PC-9 (cell line): Measurements from ENCODE around the gene HOXA1. TPM values are rescaled to one million over a fixed set of nuclear protein-coding genes. Genes with fewer than 3 reads are reported as not detected.

Experiments
- BruUV-seq: library from RNA; stranded (reverse); fragments of 400-500 nt; replicated peaks from 2 replicates; lab custom pipeline; 2021; lab: Mats Ljungman, UMichigan
- CTCF ChIA-PET: fragments of 300-600 bp; sonication (Branson Sonifier 250); formaldehyde crosslinking; loops from one replicate; lab custom pipeline; 2022; ENCODE audit warnings: antibody characterized with exemption; lab: Charles Lee
- POLR2A ChIA-PET: fragments of 300-600 bp; sonication (Branson Sonifier 250); formaldehyde crosslinking; loops from one replicate; lab custom pipeline; 2022; ENCODE audit warnings: antibody characterized with exemption; ENCODE audit not compliant: unreplicated experiment; lab: Charles Lee
- DNase-seq, 2 experiments: peaks; one replicate each; pipeline versions ENCODE4 v3.0.0 to v3.0.0-alpha.2; 2015 to 2022; ENCODE audit warnings: mixed read lengths in 1 of 2
- H2AFZ ChIP-seq: fragments of 200-600 bp; sonication (generic); 2 replicates; pipeline ENCODE4 v1.8.1; 2017; ENCODE audit warnings: antibody characterized with exemption
- H3F3A ChIP-seq: fragments of 200-600 bp; sonication (generic); 2 replicates; pipeline ENCODE4 v1.8.1; 2017; ENCODE audit warnings: antibody characterized with exemption, mild to moderate bottlenecking, low read depth; ENCODE audit not compliant: insufficient read depth
- H3K27ac ChIP-seq: fragments of 200-600 bp; sonication (generic); 2 replicates; pipeline ENCODE4 v1.6.1; 2016; ENCODE audit warnings: mixed run types
- H3K27me3 ChIP-seq: fragments of 200-600 bp; sonication (generic); 2 replicates; pipeline ENCODE4 v1.6.1; 2016; ENCODE audit warnings: low read depth, mixed run types; ENCODE audit not compliant: insufficient read depth
- H3K36me3 ChIP-seq: fragments of 200-600 bp; sonication (generic); 2 replicates; pipeline ENCODE4 v1.6.1; 2016; ENCODE audit warnings: low read depth, mixed run types
- H3K4me1 ChIP-seq: fragments of 200-600 bp; sonication (generic); replicated peaks from 2 replicates; pipeline ENCODE4 v1.6.1; 2016; ENCODE audit warnings: mixed run types; ENCODE audit not compliant: insufficient read depth
- H3K4me2 ChIP-seq: fragments of 200-600 bp; sonication (generic); 2 replicates; pipeline ENCODE4 v1.6.1; 2017; ENCODE audit warnings: mixed run types
- H3K4me3 ChIP-seq: fragments of 200-600 bp; sonication (generic); 2 replicates; pipeline ENCODE4 v1.6.1; 2016; ENCODE audit warnings: mixed run types
- H3K79me2 ChIP-seq: fragments of 200-600 bp; sonication (generic); 2 replicates; pipeline ENCODE4 v1.6.1; 2017; ENCODE audit warnings: low read depth, mixed run types
- H3K9me2 ChIP-seq: fragments of 200-600 bp; sonication (generic); 2 replicates; pipeline ENCODE4 v1.8.1; 2017; ENCODE audit warnings: mild to moderate bottlenecking; ENCODE audit not compliant: insufficient read depth
- H3K9me3 ChIP-seq: fragments of 200-600 bp; sonication (generic); 2 replicates; pipeline ENCODE4 v1.8.1; 2016; ENCODE audit warnings: low read depth; ENCODE audit not compliant: insufficient read depth
- H4K20me1 ChIP-seq: fragments of 200-600 bp; sonication (generic); 2 replicates; pipeline ENCODE4 v1.8.1; 2017; ENCODE audit not compliant: insufficient read depth
- CTCF ChIP-seq: fragments of 200-600 bp; sonication (generic); conservative IDR thresholded peaks from 2 replicates; pipeline ENCODE4 v1.6.1; 2017; ENCODE audit warnings: mixed run types, antibody characterized with exemption, mild to moderate bottlenecking, moderate library complexity
- EZH2 ChIP-seq: fragments of 200-600 bp; sonication (generic); IDR thresholded peaks from 2 replicates; pipeline ENCODE4 v1.8.0; 2017; ENCODE audit warnings: antibody characterized with exemption, low read depth
- intact Hi-C: fragments of 100-400 bp; cut with micrococcal nuclease; formaldehyde crosslinking; loops from one replicate; pipeline ENCODE4 v1.10.0; 2022; ENCODE audit not compliant: unreplicated experiment
- total RNA-seq: library from RNA; stranded (reverse); gene quantifications from 2 replicates; pipeline ENCODE4 v1.2.3, GENCODE V29; 2021

The HOXA1 gene
- total RNA-seq, 1 experiment from 2014 or later, result 2.2 TPM

- H3K27me3 ChIP-seq, result no peaks in the 10 kb centered on the region
- intact Hi-C loops, result no loop called here
- no peaks in the 10 kb centered on the region for H4K20me1 ChIP-seq
- H3K9me2 ChIP-seq, result no peaks in the 10 kb centered on the region
- H3K4me2 ChIP-seq, result no peak overlapping the region
- H3K4me3 ChIP-seq, result no peak overlapping the region
- no peak for TF ChIP-seq CTCF
- TF ChIP-seq EZH2, result no peak
- H3K9me3 ChIP-seq, result no peaks in the 10 kb centered on the region
- no peak for DNase-seq
- H3K4me1 ChIP-seq, result peaks cover 44% of the 10 kb centered on the region
- CTCF ChIA-PET, result no interaction called here
- no TSS peak for BruUV-seq
- no peaks in the 10 kb centered on the region for H3K79me2 ChIP-seq
- POLR2A ChIA-PET, result interaction anchor here (0.6 kb wide), 1 partner anchor 17 kb away, joined by 3 read pairs; no protein-coding TSS in a partner anchor
- H2AFZ ChIP-seq, result no peak overlapping the region
- H3K27ac ChIP-seq, result no peak overlapping the region
- peaks cover 28% of the 10 kb centered on the region for H3F3A ChIP-seq
- H3K36me3 ChIP-seq, result no peaks in the 10 kb centered on the region
Observed at GRCh38 chr7:27132978-27133377, 37.2 kb upstream of the HOXA1 start.

GRCh38 chr7:27132214-27132613 is 36.4 kb upstream of the HOXA1 start:
- Histone ChIP-seq H3K4me1 (peaks cover 48% of the 10 kb centered on the region), H3K9me3 (no peaks in the 10 kb centered on the region), H3K79me2 (no peaks in the 10 kb centered on the region), H3K9me2 (no peaks in the 10 kb centered on the region), H3K36me3 (no peaks in the 10 kb centered on the region), H3K4me2 (no peak overlapping the region), H2AFZ (no peak overlapping the region), H3K4me3 (no peak overlapping the region), H3F3A (peaks cover 28% of the 10 kb centered on the region), H3K27me3 (no peaks in the 10 kb centered on the region), H4K20me1 (no peaks in the 10 kb centered on the region), H3K27ac (no peak overlapping the region)
- no TSS peak for BruUV-seq
- intact Hi-C loops, result no loop called here
- no peak for DNase-seq
- POLR2A ChIA-PET, result no interaction called here
- CTCF ChIA-PET, result no interaction called here
- TF ChIP-seq EZH2 (no peak), CTCF (no peak)

- POLR2A ChIA-PET, result interaction anchor here (0.6 kb wide), 1 partner anchor 166 kb away, joined by 4 read pairs; no protein-coding TSS in a partner anchor
Observed at GRCh38 chr7:27131390-27131819, 35.6 kb upstream of the HOXA1 start.

More at GRCh38 chr7:27131390-27131819, 35.6 kb upstream of the HOXA1 start:
- H3K9me2 ChIP-seq, result no peaks in the 10 kb centered on the region
- H3K36me3 ChIP-seq, result no peaks in the 10 kb centered on the region
- no peak overlapping the region for H2AFZ ChIP-seq
- H4K20me1 ChIP-seq, result no peaks in the 10 kb centered on the region
- DNase-seq, result no peak
- H3K79me2 ChIP-seq, result no peaks in the 10 kb centered on the region
- intact Hi-C loops, result no loop called here
- H3K4me1 ChIP-seq, result peaks cover 40% of the 10 kb centered on the region
- BruUV-seq, result no TSS peak
- CTCF ChIA-PET, result interaction anchor here (0.8 kb wide), 1 partner anchor 278 kb away, joined by 4 read pairs; no protein-coding TSS in a partner anchor
- H3K9me3 ChIP-seq, result no peaks in the 10 kb centered on the region
- H3K27ac ChIP-seq, result no peak overlapping the region
- no peak overlapping the region for H3K4me2 ChIP-seq
- no peaks in the 10 kb centered on the region for H3K27me3 ChIP-seq
- peaks cover 28% of the 10 kb centered on the region for H3F3A ChIP-seq
- no peak overlapping the region for H3K4me3 ChIP-seq
- no peak for TF ChIP-seq EZH2
- no peak for TF ChIP-seq CTCF
